Stimulated activated memory B cell treated with anti-CD40 and anti-IgM and Interleukin-4, amounts not matched to agents 10 μg/mL and 1 μg/mL and 100 μg/mL, for 72 hours (primary cell): ENCODE measurements around the gene NHSL1.

Experiments
- ATAC-seq: fragments of 150-1000 bp; cut with Tn5 transposase; 2 replicates; pipeline ENCODE4 v1.10.0; 2021
- H3K27ac Mint-ChIP-seq: one replicate; pipeline ENCODE4 v1.8.0; 2022; ENCODE audit warnings: mild to moderate bottlenecking, mixed read lengths
- H3K27me3 Mint-ChIP-seq: one replicate; pipeline ENCODE4 v1.8.0; 2022; ENCODE audit warnings: mixed read lengths
- H3K36me3 Mint-ChIP-seq: one replicate; pipeline ENCODE4 v1.8.0; 2022; ENCODE audit warnings: mixed read lengths
- H3K4me1 Mint-ChIP-seq: one replicate; pipeline ENCODE4 v1.8.0; 2022; ENCODE audit warnings: mixed read lengths
- H3K4me3 Mint-ChIP-seq: one replicate; pipeline ENCODE4 v1.8.0; 2022; ENCODE audit warnings: mild to moderate bottlenecking, moderate library complexity, mixed read lengths
- H3K9me3 Mint-ChIP-seq: one replicate; pipeline ENCODE4 v1.8.0; 2022; ENCODE audit warnings: mixed read lengths

NHSL1 gene

GRCh38 chr6:138402838-138403187, 96.5 kb downstream of the NHSL1 start:
- peak overlapping the region; percentile 79 for H3K4me3 Mint-ChIP-seq
- H3K9me3 Mint-ChIP-seq, result no peaks in the 10 kb centered on the region
- H3K4me1 Mint-ChIP-seq, result peaks cover 16% of the 10 kb centered on the region
- no peak for ATAC-seq
- peaks cover 8% of the 10 kb centered on the region for H3K36me3 Mint-ChIP-seq
- peak overlapping the region; percentile 77 for H3K27ac Mint-ChIP-seq
- no peaks in the 10 kb centered on the region for H3K27me3 Mint-ChIP-seq

DNA sequence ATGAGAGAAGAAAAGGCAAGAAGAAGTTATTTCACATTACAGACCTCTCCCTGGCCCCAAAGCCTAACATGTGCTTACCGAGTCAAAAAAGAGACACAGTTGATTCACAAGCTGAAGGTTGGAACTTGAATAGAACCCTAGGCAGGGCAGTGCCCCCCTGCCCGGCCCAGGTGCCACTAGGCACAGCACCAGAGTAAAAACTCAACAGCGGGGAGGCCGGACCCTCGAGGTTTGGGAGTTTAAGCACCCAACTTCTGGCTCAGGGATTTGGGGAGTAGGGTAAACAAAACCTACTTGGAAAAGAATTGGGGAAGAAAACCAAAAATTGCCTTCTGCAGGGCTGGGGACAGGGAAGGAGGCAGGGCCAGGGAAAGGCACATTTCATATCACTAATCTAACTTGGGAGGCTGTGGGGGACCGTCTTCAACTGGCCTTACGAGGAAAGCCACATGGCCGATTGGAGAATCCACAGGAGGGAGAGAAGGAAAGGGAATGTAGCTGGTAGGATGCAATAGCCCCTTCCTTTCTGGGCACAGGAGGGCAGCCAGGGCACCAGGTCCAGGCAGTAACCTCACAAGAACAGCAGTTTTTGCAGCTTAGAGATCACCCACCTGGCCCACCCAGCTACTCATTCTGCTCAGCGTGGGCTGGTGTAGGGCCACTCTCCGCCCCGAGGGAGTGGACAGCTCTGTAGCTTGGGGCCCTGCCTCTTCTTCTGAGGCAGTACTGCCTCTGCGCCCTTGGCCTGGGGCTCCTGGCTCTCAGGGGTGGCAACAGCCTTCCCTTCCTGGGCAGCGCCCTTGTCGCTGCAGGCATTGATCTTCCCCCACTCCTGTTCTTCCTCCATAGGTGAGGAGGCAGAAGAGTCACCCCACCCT, 97.1 kb downstream of the NHSL1 start:
- H3K4me3 Mint-ChIP-seq, result no peak overlapping the region
- H3K27ac Mint-ChIP-seq, result no peak overlapping the region
- no peak for ATAC-seq
- H3K36me3 Mint-ChIP-seq, result peaks cover 3% of the 10 kb centered on the region
- no peaks in the 10 kb centered on the region for H3K9me3 Mint-ChIP-seq
- H3K4me1 Mint-ChIP-seq, result peaks cover 16% of the 10 kb centered on the region
- H3K27me3 Mint-ChIP-seq, result no peaks in the 10 kb centered on the region

DNA sequence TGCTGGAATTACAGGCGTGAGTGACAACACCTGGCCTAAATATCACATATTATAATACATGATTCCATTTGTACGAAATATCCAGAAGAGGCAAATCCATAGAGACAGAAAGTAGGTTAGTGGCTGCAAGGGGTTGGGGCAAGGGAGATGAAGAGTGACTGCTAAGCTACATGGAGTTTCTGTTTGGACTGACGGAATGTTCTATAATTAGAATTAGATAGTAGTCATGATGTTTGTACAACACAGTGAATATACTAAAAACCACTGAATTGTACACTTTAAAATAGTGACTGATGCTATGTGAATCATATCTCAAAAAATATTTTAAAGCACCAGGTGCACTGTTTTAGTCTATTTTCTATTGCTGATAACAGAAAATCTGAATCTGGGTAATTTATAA, 99.0 kb downstream of the NHSL1 start:
- Mint-ChIP-seq H3K9me3 (no peaks in the 10 kb centered on the region), H3K4me1 (peaks cover 15% of the 10 kb centered on the region), H3K27ac (no peak overlapping the region), H3K4me3 (no peak overlapping the region), H3K27me3 (no peaks in the 10 kb centered on the region), H3K36me3 (no peaks in the 10 kb centered on the region)
- ATAC-seq, result no peak

DNA sequence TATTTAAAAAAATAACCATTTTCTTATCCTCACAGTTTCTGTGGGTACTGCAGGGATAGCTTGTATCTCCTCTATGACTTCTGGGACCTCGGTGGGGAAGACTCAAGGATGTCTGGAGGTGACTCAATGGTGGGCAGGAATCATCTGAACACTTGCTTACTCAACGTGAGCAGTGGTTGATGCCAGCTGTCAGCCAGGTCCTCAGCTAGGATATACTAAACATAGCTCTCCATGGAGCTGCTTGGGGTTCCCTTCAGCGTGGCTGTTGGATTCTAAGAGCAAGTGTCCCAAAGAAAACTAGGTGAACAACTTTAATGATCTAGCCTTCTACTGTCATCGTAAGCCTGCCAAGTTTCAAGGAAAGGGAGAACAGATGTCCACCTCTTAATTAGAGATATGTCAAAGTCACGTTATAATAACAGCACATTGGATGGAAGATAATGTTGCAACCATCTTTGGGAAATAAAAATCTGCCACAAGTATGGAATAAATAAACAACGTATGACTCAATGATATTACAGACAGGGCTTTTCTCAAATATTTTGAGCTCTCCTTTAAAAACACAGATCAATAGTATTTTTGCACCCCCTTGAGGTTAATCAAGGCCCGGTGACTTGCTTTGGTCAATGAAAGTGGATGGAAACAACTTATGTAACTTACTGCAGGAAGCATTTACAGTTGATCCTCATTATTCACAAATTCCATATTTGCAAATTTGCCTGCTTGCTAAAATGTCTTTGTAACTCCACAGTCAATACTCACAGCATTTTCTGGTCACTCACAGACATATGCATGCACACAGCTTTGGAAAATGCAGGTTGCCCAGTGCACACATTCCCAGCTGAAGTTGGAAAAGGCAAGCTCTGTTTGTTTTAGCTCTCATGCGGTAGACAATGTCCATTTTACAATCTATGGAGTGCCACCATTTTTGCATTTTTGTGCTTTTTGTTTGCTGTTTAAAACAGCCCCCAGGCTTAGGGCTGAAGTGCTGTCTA, 101.9 kb downstream of the NHSL1 start:
- Mint-ChIP-seq H3K27me3 (no peaks in the 10 kb centered on the region), H3K4me3 (no peak overlapping the region), H3K36me3 (no peaks in the 10 kb centered on the region), H3K4me1 (peaks cover 10% of the 10 kb centered on the region), H3K9me3 (no peaks in the 10 kb centered on the region), H3K27ac (no peak overlapping the region)
- no peak for ATAC-seq

- Mint-ChIP-seq H3K4me3 (no peak overlapping the region), H3K27ac (no peak overlapping the region), H3K27me3 (no peaks in the 10 kb centered on the region), H3K36me3 (no peaks in the 10 kb centered on the region), H3K9me3 (no peaks in the 10 kb centered on the region), H3K4me1 (peaks cover 10% of the 10 kb centered on the region)
- no peak for ATAC-seq
Measured at GRCh38 chr6:138396709-138397108, 102.6 kb downstream of the NHSL1 start.

GRCh38 chr6:138393871-138394783, 105.2 kb downstream of the NHSL1 start:
- H3K27me3 Mint-ChIP-seq, result peaks cover 2% of the 10 kb centered on the region
- H3K9me3 Mint-ChIP-seq, result no peaks in the 10 kb centered on the region
- no peak overlapping the region for H3K27ac Mint-ChIP-seq
- H3K4me3 Mint-ChIP-seq, result no peak overlapping the region
- peaks cover 10% of the 10 kb centered on the region for H3K4me1 Mint-ChIP-seq
- ATAC-seq, result peak; percentile 78
- H3K36me3 Mint-ChIP-seq, result no peaks in the 10 kb centered on the region

- no peak for ATAC-seq
- peaks cover 11% of the 10 kb centered on the region for H3K27me3 Mint-ChIP-seq
- peaks cover 10% of the 10 kb centered on the region for H3K4me1 Mint-ChIP-seq
- no peaks in the 10 kb centered on the region for H3K36me3 Mint-ChIP-seq
- H3K9me3 Mint-ChIP-seq, result no peaks in the 10 kb centered on the region
- no peak overlapping the region for H3K4me3 Mint-ChIP-seq
- no peak overlapping the region for H3K27ac Mint-ChIP-seq
Measured at GRCh38 chr6:138389551-138389950, 109.7 kb downstream of the NHSL1 start.

DNA sequence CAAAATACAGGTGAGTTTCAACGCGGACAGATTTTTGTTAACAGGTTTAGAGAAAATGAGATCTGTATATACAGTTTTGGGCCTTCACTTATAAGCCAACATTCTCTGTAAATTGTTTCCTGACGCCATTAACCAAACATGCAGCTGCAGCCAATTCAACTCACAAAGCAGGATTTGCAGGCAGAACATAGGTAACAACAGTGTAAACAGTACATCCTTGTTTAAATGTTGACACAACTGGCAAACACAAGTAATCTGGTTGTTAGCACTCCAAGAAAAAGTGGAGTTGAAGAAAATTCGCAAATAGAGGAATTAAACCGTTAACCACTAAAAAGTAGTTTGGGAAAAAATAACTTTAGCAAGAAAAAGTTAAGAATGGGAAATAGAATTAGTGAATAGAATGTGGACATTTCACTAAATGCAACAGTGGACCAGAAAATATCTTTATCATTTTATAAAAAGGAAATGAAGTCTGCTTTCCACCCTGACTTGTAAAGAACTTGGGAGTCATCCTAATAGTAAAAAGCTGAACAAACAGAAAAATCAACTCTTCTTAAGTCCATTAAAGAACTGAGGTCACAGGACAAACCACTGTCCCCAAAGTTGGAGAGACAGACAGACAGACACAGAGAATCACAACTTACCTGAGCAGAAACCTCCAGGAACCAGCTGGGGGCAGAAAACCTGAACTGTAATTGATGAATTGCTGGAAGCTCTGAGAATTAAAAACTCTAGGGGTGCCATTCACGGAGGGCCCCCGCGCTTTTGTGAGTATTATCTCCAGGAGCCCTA, 111.5 kb downstream of the NHSL1 start:
- H3K27ac Mint-ChIP-seq, result no peak overlapping the region
- H3K4me3 Mint-ChIP-seq, result no peak overlapping the region
- H3K4me1 Mint-ChIP-seq, result no peaks in the 10 kb centered on the region
- H3K36me3 Mint-ChIP-seq, result no peaks in the 10 kb centered on the region
- no peaks in the 10 kb centered on the region for H3K9me3 Mint-ChIP-seq
- no peak for ATAC-seq
- H3K27me3 Mint-ChIP-seq, result peaks cover 12% of the 10 kb centered on the region

DNA sequence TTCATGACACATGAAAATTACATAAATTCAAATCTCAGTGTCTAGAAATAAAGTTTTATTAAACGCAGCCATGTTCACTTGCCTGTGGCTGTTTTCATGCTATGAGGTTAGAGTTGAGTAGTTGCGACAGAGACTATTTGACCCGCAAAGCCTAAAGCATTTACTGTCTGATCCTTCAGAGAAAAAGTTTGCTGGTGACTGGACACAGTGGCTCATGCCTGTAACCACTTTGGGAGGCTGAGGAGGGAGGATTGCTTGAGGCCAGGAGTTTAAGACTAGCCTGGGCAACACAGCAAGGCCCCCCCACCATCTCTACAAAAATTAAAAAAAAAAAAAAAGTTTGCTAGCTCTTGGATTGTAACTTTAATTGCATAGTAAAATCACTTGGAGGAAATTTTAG, 112.4 kb downstream of the NHSL1 start:
- H3K36me3 Mint-ChIP-seq, result no peaks in the 10 kb centered on the region
- no peaks in the 10 kb centered on the region for H3K9me3 Mint-ChIP-seq
- peaks cover 19% of the 10 kb centered on the region for H3K27me3 Mint-ChIP-seq
- no peaks in the 10 kb centered on the region for H3K4me1 Mint-ChIP-seq
- ATAC-seq, result no peak
- no peak overlapping the region for H3K27ac Mint-ChIP-seq
- H3K4me3 Mint-ChIP-seq, result no peak overlapping the region

GRCh38 chr6:138383776-138384175, 115.5 kb downstream of the NHSL1 start:
- H3K9me3 Mint-ChIP-seq, result no peaks in the 10 kb centered on the region
- ATAC-seq, result no peak
- H3K4me3 Mint-ChIP-seq, result no peak overlapping the region
- no peak overlapping the region for H3K27ac Mint-ChIP-seq
- H3K4me1 Mint-ChIP-seq, result no peaks in the 10 kb centered on the region
- peaks cover 14% of the 10 kb centered on the region for H3K27me3 Mint-ChIP-seq
- no peaks in the 10 kb centered on the region for H3K36me3 Mint-ChIP-seq

- H3K27me3 Mint-ChIP-seq, result peaks cover 8% of the 10 kb centered on the region
- H3K27ac Mint-ChIP-seq, result no peak overlapping the region
- no peak for ATAC-seq
- H3K4me3 Mint-ChIP-seq, result no peak overlapping the region
- H3K9me3 Mint-ChIP-seq, result no peaks in the 10 kb centered on the region
- no peaks in the 10 kb centered on the region for H3K4me1 Mint-ChIP-seq
- H3K36me3 Mint-ChIP-seq, result no peaks in the 10 kb centered on the region
Measured at GRCh38 chr6:138382498-138383265, 116.6 kb downstream of the NHSL1 start.

DNA sequence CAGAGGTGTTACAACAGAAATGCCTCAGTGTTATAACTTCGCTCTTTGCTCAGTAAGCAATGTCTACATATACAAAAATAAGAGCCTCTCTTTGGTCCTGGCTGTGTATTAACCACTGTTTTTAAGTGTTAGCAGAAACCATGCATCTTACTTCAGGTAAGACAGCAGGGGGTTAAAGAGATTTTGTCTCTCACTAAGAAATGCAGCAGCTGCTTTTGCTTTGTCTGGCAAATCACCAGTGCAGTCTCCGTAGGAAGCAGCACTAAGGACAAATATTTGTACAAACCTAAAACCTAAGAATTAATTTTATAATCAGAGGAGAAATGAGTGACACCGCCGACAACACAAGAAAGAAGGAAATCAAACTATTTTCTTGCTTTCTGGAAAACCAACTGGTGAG, 120.8 kb downstream of the NHSL1 start:
- no peak for ATAC-seq
- Mint-ChIP-seq H3K27ac (no peak overlapping the region), H3K27me3 (peaks cover 8% of the 10 kb centered on the region)

GRCh38 chr6:138377844-138378243, 121.5 kb downstream of the NHSL1 start, which contains the start of gene SMIM28:
Gene SMIM28 (plus strand): TSS chr6:138377905. CDS start chr6:138378073, 168 bp downstream.
- Mint-ChIP-seq H3K27me3 (peaks cover 8% of the 10 kb centered on the region), H3K4me1 (no peaks in the 10 kb centered on the region), H3K27ac (no peak within 1 kb of the TSS), H3K9me3 (no peaks in the 10 kb centered on the region), H3K36me3 (no peaks in the 10 kb centered on the region), H3K4me3 (no peak within 1 kb of the TSS)
- ATAC-seq, result no peak

More for the DNA sequence above, 120.8 kb downstream of the NHSL1 start:
- H3K9me3 Mint-ChIP-seq, result no peaks in the 10 kb centered on the region
- H3K4me3 Mint-ChIP-seq, result no peak overlapping the region
- H3K36me3 Mint-ChIP-seq, result no peaks in the 10 kb centered on the region
- no peaks in the 10 kb centered on the region for H3K4me1 Mint-ChIP-seq
